ENCODE data around the gene SLC19A1.

The SLC19A1 gene

DNA sequence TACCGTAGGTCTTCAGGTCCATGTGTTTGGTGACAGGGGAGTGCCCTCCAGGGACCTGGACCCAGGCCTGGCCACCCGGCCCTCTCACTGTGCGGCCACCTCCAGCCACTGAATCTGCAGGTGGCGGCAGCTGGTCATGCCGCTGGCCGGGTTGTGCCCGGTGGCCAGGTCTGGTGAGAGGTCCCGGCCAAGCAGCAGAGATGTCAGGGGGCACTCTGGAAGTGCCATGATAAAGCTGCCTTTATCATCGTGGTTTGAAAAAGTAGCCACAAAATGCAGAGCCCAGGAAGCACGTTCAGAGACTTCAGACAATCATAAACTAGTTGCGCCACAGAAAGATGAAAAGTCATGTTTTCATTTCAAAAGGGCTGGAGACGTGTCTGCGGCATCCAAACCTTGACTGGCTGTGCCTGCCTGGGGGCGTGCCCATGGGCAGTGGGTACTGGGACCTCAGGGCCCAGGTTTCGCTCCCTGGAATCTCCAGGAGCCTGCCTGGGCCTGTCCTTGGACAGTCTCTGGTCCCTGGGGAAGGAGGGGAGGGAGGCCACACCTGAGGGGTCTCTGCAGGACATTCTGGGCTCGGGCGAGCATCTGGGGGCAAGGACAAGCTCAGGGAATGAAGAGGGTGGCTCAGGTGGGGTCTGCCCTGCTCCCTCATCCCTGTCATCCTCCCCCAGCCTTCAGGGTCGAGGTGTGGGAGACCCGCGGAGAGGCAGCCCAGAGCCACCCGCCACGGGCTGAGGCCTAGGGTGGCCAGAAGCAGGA is 92.4 kb downstream of the SLC19A1 start:
- no peak for DNase-seq

DNA sequence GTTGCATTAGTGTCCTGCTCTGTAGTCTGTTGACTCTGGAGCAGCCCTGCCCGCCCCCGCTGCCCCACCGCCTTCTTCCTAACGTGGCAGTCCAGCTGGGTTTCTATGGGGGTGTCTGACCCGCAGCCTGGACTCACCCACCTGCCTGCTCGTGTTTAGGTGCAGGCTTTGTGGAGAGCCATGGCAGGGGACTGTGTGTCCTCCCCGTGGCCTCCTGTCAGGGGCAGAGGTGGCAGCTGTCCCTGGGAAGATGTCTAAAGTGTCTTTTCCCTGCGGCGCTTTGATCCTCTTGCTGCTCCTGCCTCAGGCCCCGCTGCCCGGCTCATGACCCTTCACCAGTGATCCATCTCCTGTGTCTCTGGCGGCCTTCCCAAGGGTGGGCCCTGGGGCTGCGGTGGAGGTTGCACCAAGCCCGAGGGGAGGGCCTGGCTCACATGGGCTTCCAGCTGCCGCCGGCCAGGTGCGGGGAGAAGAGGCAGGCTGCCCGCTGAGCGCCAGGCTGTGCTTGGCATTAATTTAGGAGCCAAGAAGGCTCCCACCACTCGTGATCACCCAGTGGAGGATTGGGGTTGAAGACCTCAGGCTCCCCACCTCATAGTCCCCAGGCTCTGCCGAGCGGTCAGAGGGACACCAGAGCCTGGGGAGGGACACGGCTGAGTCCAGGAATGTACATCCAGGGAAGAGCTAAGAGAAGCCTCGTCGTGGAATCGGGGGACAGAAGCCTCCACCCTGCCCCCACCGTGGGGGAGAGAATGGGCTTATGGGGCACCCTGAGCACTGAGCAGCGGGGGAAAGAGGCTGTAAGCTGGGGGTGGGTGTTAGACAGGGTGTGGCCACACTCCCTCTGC is 93.2 kb downstream of the SLC19A1 start:
- DNase-seq: no peak

DNA sequence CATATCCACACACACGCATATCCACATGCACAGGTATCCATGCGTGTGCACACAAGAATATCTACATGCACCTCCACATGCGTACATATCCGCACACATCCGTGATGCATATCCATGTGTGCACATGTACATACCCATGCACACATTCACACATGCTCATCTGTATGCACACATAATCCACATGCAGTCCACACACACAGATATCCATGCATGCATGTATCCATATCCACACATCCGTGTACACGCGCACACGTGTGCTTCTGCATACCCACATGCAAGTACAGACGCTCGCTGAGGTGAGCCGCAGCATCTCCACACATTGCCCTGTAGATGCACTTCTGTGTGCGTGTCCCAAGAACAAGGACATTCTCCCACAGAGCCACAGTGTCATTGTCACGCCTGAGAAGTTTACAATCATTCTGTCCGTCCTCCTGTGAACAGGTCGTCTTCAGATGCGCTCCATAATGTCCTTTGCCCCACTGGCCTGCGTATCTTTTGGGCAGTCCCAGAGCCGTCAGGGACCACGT is 93.9 kb downstream of the SLC19A1 start:
- DNase-seq: no peak

Measured in suppressor macrophage treated with lipopolysaccharide for 4 hours (primary cell).